CD4-positive, CD25-positive, alpha-beta regulatory T cell (primary cell): ENCODE measurements around the gene SH2D1A. TPM values are rescaled to one million over a fixed set of nuclear protein-coding genes. Genes with fewer than 3 reads are reported as not detected.
"Not testable (repeated sequence)": the region's sequence is repeated elsewhere in the genome, so short reads cannot be mapped to it uniquely, and the experiment has no call there.

ENCODE experiments used
- ATAC-seq, 2 donors: fragments of 150-1000 bp; cut with Tn5 transposase; one replicate each; pipeline ENCODE4 v1.10.0; 2021; ENCODE audit warnings: low read depth in 2 of 2, moderate number of reproducible peaks in 2 of 2, moderate library complexity in 1 of 2
- DNase-seq, 3 donors: peaks; one replicate each; pipeline versions ENCODE4 v3.0.0 to v3.0.0-alpha.2; 2012 to 2022; ENCODE audit warnings: mixed read lengths in 1 of 3
- H3K27ac ChIP-seq: one replicate; pipeline ENCODE4 v1.7.0; 2013; ENCODE audit warnings: mild to moderate bottlenecking, low read length; ENCODE audit not compliant: insufficient read depth, poor library complexity, severe bottlenecking
- H3K27me3 ChIP-seq: one replicate; pipeline ENCODE4 v1.7.0; 2013; ENCODE audit warnings: low read length; ENCODE audit not compliant: control insufficient read depth, insufficient read depth
- H3K36me3 ChIP-seq: one replicate; pipeline ENCODE4 v1.7.0; 2013; ENCODE audit warnings: mild to moderate bottlenecking, low read length, moderate library complexity; ENCODE audit not compliant: control insufficient read depth, insufficient read depth
- H3K4me1 ChIP-seq: 2 replicates; pipeline ENCODE4 v1.7.0; 2013; ENCODE audit warnings: mild to moderate bottlenecking, low read length; ENCODE audit not compliant: insufficient read depth, control insufficient read depth, poor library complexity, severe bottlenecking
- H3K4me3 ChIP-seq: one replicate; pipeline ENCODE4 v1.7.0; 2013; ENCODE audit warnings: low read depth, mild to moderate bottlenecking, low read length, moderate library complexity
- H3K9me3 ChIP-seq, 2 experiments: 1 replicate in 1 of 2; 2 replicates in 1 of 2; pipeline ENCODE4 v1.7.0; 2013; ENCODE audit warnings: low read length in 2 of 2, mild to moderate bottlenecking in 1 of 2, moderate library complexity in 1 of 2; ENCODE audit not compliant: control insufficient read depth in 2 of 2
- H3K27ac Mint-ChIP-seq, 3 donors: one replicate each; pipeline ENCODE4 v1.8.0; 2020 to 2022; ENCODE audit warnings: mild to moderate bottlenecking in 3 of 3, mixed read lengths in 3 of 3, moderate library complexity in 2 of 3
- H3K27me3 Mint-ChIP-seq: one replicate; pipeline ENCODE4 v1.8.0; 2022; ENCODE audit warnings: mild to moderate bottlenecking, mixed read lengths
- H3K36me3 Mint-ChIP-seq: one replicate; pipeline ENCODE4 v1.8.0; 2020; ENCODE audit warnings: mixed read lengths
- H3K4me1 Mint-ChIP-seq, 4 donors: one replicate each; pipeline ENCODE4 v1.8.0; 2020 to 2022; ENCODE audit warnings: mixed read lengths in 4 of 4, mild to moderate bottlenecking in 1 of 4
- H3K4me3 Mint-ChIP-seq, 4 donors: one replicate each; pipeline ENCODE4 v1.8.0; 2020 to 2022; ENCODE audit warnings: mild to moderate bottlenecking in 4 of 4, mixed read lengths in 4 of 4, moderate library complexity in 3 of 4
- H3K9me3 Mint-ChIP-seq, 7 donors: one replicate each; pipeline ENCODE4 v1.8.0; 2020 to 2022; ENCODE audit warnings: mixed read lengths in 7 of 7, mild to moderate bottlenecking in 3 of 7, moderate library complexity in 2 of 7
- polyA plus RNA-seq, 4 donors: library from polyadenylated mRNA; unstranded; fragments of 300-500 nt; fragmentation: Illumina TruSeq; gene quantifications; one replicate each; pipeline ENCODE4 v1.2.3, GENCODE V29; 2021
- total RNA-seq: library from RNA; stranded (reverse); gene quantifications from one replicate; pipeline ENCODE4 v1.2.3, GENCODE V29; 2022

The SH2D1A gene
- total and polyA plus RNA-seq, 5 donors from 2014 or later: 42.7 to 128 (median 70.3) TPM

- Histone ChIP-seq H3K36me3 (no peaks in the 10 kb centered on the region), H3K9me3 (no peaks in the 10 kb centered on the region), H3K4me3 (no peak overlapping the region), H3K27ac (no peak overlapping the region), H3K27me3 (no peaks in the 10 kb centered on the region), H3K4me1 (no peaks in the 10 kb centered on the region)
- peak overlapping the region in 1 of 3 donors; percentile 60 for H3K27ac Mint-ChIP-seq
- no peak overlapping the region for H3K4me3 Mint-ChIP-seq
- no peaks in the 10 kb centered on the region for H3K4me1 Mint-ChIP-seq
- ATAC-seq: peak; percentile 71 to 81
- peaks cover 0 to 3% (median 0%) of the 10 kb centered on the region in 7 donors for H3K9me3 Mint-ChIP-seq
- H3K36me3 Mint-ChIP-seq: no peaks in the 10 kb centered on the region
- H3K27me3 Mint-ChIP-seq: no peaks in the 10 kb centered on the region
- peak; percentile 19 to 77 (median 46) for DNase-seq
These were observed 60.1 kb downstream of the SH2D1A start for GRCh38 chrX:124406294-124407014.

GRCh38 chrX:124407226-124407625, 60.9 kb downstream of the SH2D1A start:
- Mint-ChIP-seq H3K4me3 (no peak overlapping the region), H3K27me3 (no peaks in the 10 kb centered on the region), H3K4me1 (no peaks in the 10 kb centered on the region), H3K36me3 (no peaks in the 10 kb centered on the region), H3K27ac (no peak overlapping the region), H3K9me3 (peaks cover 0 to 3% (median 0%) of the 10 kb centered on the region in 7 donors)
- Histone ChIP-seq H3K27ac (no peak overlapping the region), H3K4me3 (no peak overlapping the region), H3K36me3 (no peaks in the 10 kb centered on the region), H3K27me3 (no peaks in the 10 kb centered on the region), H3K4me1 (no peaks in the 10 kb centered on the region), H3K9me3 (no peaks in the 10 kb centered on the region)
- ATAC-seq (no peak), DNase-seq (no peak)

DNA sequence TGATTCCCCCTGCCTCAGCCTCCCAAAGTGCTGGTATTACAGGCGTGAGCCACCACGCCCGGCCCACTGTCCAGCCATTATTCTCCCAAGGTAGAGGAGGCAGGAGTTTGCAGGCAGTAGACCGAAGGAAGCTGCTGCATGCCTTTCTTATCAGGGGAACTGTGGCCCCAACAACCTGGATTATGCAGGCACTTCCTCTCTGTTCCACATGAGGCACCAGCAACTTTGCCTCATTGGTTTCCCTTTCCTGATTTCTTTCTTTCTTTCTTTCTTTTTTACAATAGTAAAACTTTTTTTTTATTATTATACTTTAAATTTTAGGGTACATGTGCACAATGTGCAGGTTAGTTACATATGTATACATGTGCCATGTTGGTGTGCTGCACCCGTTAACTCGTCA, 62.0 kb downstream of the SH2D1A start:
- H3K27ac Mint-ChIP-seq, ATAC-seq, H3K4me3 Mint-ChIP-seq, H3K27me3 ChIP-seq, H3K36me3 ChIP-seq, H3K4me1 Mint-ChIP-seq, H3K9me3 Mint-ChIP-seq, H3K9me3 ChIP-seq, H3K27me3 Mint-ChIP-seq, H3K4me3 ChIP-seq, H3K4me1 ChIP-seq, H3K36me3 Mint-ChIP-seq, H3K27ac ChIP-seq, DNase-seq: not testable (repeated sequence)

DNA sequence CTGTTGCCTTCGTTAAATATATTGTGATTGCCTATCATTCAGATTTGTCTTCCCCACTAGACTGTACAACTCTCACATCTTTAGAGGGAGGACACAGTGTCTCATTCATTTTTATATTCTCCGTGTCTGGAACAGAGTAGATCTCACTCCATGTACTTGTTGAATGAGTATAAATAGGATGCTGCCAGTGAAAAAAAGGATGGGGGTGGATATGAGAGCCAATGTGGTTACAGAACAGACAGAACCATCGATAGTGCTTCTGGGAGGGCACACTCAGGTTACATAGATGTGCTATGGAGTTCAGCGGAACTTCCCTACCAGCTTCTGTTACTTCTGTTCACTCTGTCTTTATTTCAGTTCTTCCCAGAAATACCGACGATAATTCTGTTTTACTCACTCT, 66.9 kb downstream of the SH2D1A start:
- H3K4me3 Mint-ChIP-seq: no peak overlapping the region
- no peaks in the 10 kb centered on the region for H3K36me3 ChIP-seq
- peaks cover 4% of the 10 kb centered on the region for H3K27me3 Mint-ChIP-seq
- H3K9me3 ChIP-seq: no peaks in the 10 kb centered on the region
- no peak overlapping the region for H3K27ac Mint-ChIP-seq
- H3K4me3 ChIP-seq: no peak overlapping the region
- H3K36me3 Mint-ChIP-seq: no peaks in the 10 kb centered on the region
- H3K4me1 ChIP-seq: no peaks in the 10 kb centered on the region
- H3K9me3 Mint-ChIP-seq: no peaks in the 10 kb centered on the region
- no peaks in the 10 kb centered on the region for H3K27me3 ChIP-seq
- no peak overlapping the region for H3K27ac ChIP-seq
- DNase-seq: no peak
- ATAC-seq: no peak
- no peaks in the 10 kb centered on the region for H3K4me1 Mint-ChIP-seq

- H3K27ac ChIP-seq: no peak overlapping the region
- DNase-seq: no peak
- no peaks in the 10 kb centered on the region for H3K36me3 ChIP-seq
- H3K27me3 Mint-ChIP-seq: peaks cover 4% of the 10 kb centered on the region
- no peak overlapping the region for H3K4me3 ChIP-seq
- no peaks in the 10 kb centered on the region for H3K27me3 ChIP-seq
- H3K27ac Mint-ChIP-seq: no peak overlapping the region
- H3K4me1 ChIP-seq: no peaks in the 10 kb centered on the region
- H3K4me3 Mint-ChIP-seq: no peak overlapping the region
- no peaks in the 10 kb centered on the region for H3K36me3 Mint-ChIP-seq
- H3K9me3 ChIP-seq: no peaks in the 10 kb centered on the region
- H3K9me3 Mint-ChIP-seq: no peaks in the 10 kb centered on the region
- no peaks in the 10 kb centered on the region for H3K4me1 Mint-ChIP-seq
- ATAC-seq: no peak
These were observed 67.9 kb downstream of the SH2D1A start for GRCh38 chrX:124414281-124414680.

GRCh38 chrX:124415115-124415800, 68.9 kb downstream of the SH2D1A start:
- Histone ChIP-seq H3K27ac (no peak overlapping the region), H3K27me3 (no peaks in the 10 kb centered on the region), H3K4me1 (no peaks in the 10 kb centered on the region), H3K9me3 (no peaks in the 10 kb centered on the region), H3K36me3 (no peaks in the 10 kb centered on the region), H3K4me3 (no peak overlapping the region)
- no peaks in the 10 kb centered on the region for H3K36me3 Mint-ChIP-seq
- H3K27me3 Mint-ChIP-seq: peaks cover 4% of the 10 kb centered on the region
- H3K9me3 Mint-ChIP-seq: no peaks in the 10 kb centered on the region
- no peaks in the 10 kb centered on the region for H3K4me1 Mint-ChIP-seq
- no peak overlapping the region for H3K4me3 Mint-ChIP-seq
- no peak overlapping the region for H3K27ac Mint-ChIP-seq
- DNase-seq (no peak), ATAC-seq (no peak)

DNA sequence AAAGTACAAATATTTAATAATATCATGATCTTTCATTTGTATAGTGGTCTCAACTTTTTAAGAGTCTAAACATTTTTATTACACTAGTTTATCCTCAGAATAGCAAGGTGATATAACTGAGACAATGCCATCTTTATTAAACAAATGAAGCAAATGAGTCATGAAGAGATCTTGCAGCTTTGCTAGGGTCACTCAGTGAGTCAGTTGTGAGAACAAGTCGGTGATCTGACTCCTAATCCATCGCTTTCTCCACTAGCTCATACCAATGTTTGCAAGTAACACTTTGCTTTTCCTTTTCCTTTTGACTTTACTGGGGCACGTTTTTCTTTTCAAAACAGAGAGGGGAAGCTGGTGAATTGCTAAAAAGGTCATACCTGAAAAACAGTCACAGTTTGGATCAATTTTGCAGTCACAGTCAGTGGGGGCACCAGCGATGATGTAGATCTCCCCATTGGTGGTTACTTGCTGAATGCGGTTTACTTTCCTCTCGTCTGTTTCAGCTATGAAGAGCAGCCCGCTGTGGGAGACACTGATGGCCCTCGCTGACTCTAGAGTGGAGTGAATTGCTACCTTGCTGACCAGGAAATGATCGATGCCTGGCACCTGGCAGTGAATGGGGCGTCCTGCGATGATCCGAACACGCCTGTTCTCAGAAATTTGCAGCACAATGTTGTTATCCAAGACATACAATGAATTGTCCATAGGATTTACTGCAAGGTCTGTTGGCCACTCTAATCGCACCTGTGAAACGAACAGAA, 75.7 kb downstream of the SH2D1A start:
- Mint-ChIP-seq H3K27me3 (no peaks in the 10 kb centered on the region), H3K4me1 (no peaks in the 10 kb centered on the region), H3K27ac (no peak overlapping the region), H3K36me3 (no peaks in the 10 kb centered on the region), H3K9me3 (peaks cover 0 to 4% (median 3%) of the 10 kb centered on the region in 7 donors), H3K4me3 (no peak overlapping the region)
- no peak for ATAC-seq
- Histone ChIP-seq H3K9me3 (no peaks in the 10 kb centered on the region), H3K4me3 (no peak overlapping the region), H3K27me3 (no peaks in the 10 kb centered on the region), H3K36me3 (no peaks in the 10 kb centered on the region), H3K27ac (no peak overlapping the region), H3K4me1 (no peaks in the 10 kb centered on the region)
- no peak for DNase-seq
